ENCODE results near the gene FRS2. TPM values are rescaled to one million over a fixed set of nuclear protein-coding genes. Genes with fewer than 3 reads are reported as not detected.
"Not testable (repeated sequence)": the region's sequence is repeated elsewhere in the genome, so short reads cannot be mapped to it uniquely, and the experiment has no call there.

The FRS2 gene
- total RNA-seq, 2 experiments from 2014 or later, result 12.8 to 15.1 TPM

DNA sequence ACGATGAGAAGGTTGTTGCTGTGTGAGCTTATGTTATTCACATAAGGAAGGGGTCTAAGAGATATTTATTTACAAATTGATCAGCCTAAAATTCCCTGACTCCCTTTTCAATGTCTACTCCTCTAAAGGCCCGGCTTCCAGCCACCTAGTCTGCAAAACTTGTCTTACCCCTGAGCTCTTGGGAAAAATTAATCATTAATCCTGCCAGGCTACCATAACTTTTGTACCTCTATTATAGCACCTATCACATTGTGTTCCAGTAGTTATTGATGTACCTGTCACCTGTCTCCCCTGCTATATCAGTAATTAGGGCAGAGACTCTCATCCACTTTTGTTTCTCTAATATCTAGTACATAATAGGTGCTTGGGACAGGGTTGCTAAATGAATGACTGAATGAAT lies 29.3 kb upstream of the FRS2 start:
- CTCF ChIA-PET, result no interaction called here
- Mint-ChIP-seq H3K4me3 (no peak overlapping the region), H3K27me3 (no peaks in the 10 kb centered on the region), H3K27ac (no peak overlapping the region), H3K4me1 (no peaks in the 10 kb centered on the region), H3K36me3 (ENCODE audit: low read depth) (no peaks in the 10 kb centered on the region), H3K9me3 (no peaks in the 10 kb centered on the region)
- no peak for DNase-seq
- POLR2A ChIA-PET, result no interaction called here

DNA sequence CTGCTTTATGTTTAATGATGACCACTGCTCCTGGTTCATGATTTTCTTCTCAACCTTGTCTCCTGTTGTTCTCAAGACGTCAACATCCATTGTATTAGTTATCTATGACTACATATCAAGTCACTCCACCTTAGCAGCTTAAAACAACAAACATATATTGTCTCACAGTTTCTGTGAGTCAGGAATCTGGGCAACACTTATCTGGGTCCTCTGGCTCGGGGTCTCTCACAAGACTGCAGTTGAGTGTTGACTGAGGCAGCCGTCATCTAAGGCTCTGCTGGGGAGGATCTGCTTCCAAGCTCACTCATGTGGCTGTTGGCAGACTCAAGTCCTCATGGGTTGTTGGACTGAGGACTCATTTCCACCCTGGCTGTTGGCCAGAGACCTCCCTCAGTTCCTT lies 27.3 kb upstream of the FRS2 start:
- ChIA-PET CTCF (no interaction called here), POLR2A (no interaction called here)
- H3K9me3 Mint-ChIP-seq, result no peaks in the 10 kb centered on the region
- no peaks in the 10 kb centered on the region for H3K4me1 Mint-ChIP-seq
- H3K4me3 Mint-ChIP-seq, result no peak overlapping the region
- DNase-seq, result no peak
- no peak overlapping the region for H3K27ac Mint-ChIP-seq
- H3K36me3 Mint-ChIP-seq (ENCODE audit: low read depth), result no peaks in the 10 kb centered on the region
- H3K27me3 Mint-ChIP-seq, result no peaks in the 10 kb centered on the region

DNA sequence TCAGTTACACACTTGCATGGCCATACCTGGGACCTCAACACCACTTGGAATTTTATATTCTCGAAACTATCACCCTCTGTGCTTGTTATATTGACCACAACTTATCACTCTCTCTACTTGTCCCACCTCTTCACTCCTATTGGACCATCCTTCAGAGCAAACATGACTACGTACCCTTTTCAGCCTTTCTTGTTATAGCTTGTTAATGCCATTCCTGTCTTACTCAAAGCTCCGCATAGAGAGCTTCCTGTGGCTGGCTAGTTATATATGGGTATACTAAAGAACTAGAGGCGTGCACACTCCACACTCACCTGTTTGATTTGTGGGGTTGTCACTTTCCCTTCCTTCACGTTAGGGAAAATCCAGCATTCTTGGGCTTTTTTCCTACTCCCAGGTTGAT lies 26.3 kb upstream of the FRS2 start:
- Mint-ChIP-seq H3K4me1 (no peaks in the 10 kb centered on the region), H3K4me3 (no peak overlapping the region), H3K27ac (no peak overlapping the region), H3K9me3 (no peaks in the 10 kb centered on the region), H3K36me3 (ENCODE audit: low read depth) (no peaks in the 10 kb centered on the region), H3K27me3 (no peaks in the 10 kb centered on the region)
- ChIA-PET CTCF (no interaction called here), POLR2A (no interaction called here)
- DNase-seq, result no peak

DNA sequence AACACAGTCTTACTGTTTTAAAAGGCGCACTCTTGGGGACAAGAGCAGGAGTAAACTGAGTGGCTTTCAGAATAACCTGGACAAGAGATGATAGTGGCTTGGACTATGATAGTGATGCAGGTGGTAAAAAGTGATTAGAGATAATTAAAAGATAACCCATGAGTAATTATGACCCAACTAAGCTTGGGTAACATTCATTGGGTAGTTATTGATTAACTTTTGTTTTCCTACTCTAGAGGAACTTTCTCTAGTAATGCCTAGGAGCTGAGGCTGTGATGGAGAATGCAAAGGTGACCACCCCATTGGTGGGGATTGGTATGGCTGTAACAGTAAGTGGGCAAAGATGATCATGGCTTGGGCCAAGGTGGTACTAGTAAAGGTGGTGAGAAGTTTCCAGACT lies 22.3 kb upstream of the FRS2 start:
- Mint-ChIP-seq H3K27ac (no peak overlapping the region), H3K27me3 (no peaks in the 10 kb centered on the region), H3K4me3 (no peak overlapping the region), H3K4me1 (no peaks in the 10 kb centered on the region), H3K9me3 (no peaks in the 10 kb centered on the region), H3K36me3 (ENCODE audit: low read depth) (no peaks in the 10 kb centered on the region)
- POLR2A ChIA-PET, result no interaction called here
- DNase-seq, result no peak
- CTCF ChIA-PET, result no interaction called here

DNA sequence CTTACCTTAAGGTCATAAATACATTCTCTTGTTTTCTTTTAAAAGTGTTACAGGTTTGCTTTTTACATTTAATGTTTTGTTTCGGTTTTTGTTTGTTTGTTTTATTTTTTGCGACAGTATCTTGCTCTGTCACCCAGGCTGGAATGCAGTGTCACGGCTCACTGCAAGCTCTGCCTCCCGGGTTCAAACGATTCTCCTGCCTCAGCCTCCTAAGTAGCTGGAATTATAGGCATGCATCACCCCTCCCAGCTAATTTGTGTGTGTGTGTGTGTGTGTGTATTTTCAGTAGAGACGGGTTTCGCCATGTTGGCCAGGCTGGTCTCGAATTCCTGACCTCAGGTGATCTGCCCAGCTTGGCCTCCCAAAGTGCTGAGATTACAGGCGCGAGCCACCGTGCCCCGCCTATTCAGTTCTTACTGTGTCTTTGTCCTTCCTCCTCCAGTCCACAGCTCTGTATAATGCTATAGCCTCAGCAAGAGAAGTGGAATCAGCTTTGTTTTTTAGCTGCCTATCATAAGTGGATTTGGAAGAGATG lies 17.5 kb upstream of the FRS2 start:
- H3K27ac Mint-ChIP-seq; POLR2A ChIA-PET; DNase-seq; H3K36me3 Mint-ChIP-seq (ENCODE audit: low read depth); CTCF ChIA-PET; H3K4me1 Mint-ChIP-seq; H3K9me3 Mint-ChIP-seq; H3K4me3 Mint-ChIP-seq; H3K27me3 Mint-ChIP-seq: not testable (repeated sequence)

DNA sequence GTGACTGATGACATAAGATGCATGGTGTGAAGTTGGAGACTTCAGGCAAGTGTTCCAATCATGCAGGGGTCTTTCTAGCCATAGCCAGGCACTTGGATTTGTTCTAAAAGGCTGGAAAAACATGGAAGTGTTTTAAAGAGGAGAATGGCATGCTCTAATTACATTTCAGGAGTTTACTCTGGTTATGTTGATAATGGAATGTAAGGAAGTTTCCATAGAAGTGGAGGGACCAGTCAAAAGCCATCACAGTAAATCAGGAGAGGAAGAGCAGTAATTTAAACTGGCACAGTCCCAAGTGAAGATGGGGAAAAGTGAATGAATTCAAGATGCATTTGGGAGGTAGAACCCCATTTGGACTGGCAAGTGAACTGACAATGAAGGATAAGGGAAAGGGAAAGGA lies 13.9 kb upstream of the FRS2 start:
- Mint-ChIP-seq H3K4me3 (no peak overlapping the region), H3K27me3 (no peaks in the 10 kb centered on the region), H3K27ac (no peak overlapping the region), H3K36me3 (ENCODE audit: low read depth) (no peaks in the 10 kb centered on the region), H3K9me3 (no peaks in the 10 kb centered on the region), H3K4me1 (no peaks in the 10 kb centered on the region)
- DNase-seq, result no peak
- CTCF ChIA-PET, result no interaction called here
- POLR2A ChIA-PET, result no interaction called here

DNA sequence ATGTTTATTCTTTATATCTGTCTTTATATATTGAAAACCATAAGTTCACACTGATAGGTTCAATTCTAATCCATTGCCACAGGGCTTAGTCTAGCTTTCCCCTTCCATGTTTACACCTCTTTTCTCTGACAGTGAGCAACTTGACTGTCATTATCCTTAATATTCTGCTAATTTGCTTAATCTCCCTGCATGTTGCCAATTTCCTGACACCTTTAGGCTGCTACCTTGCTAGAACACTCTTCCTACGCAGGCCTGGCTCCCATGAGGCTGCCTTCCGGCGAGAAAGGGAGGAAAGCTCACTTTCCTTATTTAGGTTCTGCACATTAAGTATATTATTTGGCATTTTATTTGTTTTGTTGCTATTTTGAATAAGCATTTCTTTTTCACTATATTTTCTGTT lies 12.8 kb upstream of the FRS2 start:
- no peak for DNase-seq
- Mint-ChIP-seq H3K4me1 (no peaks in the 10 kb centered on the region), H3K27ac (no peak overlapping the region), H3K36me3 (ENCODE audit: low read depth) (no peaks in the 10 kb centered on the region), H3K9me3 (no peaks in the 10 kb centered on the region), H3K27me3 (no peaks in the 10 kb centered on the region), H3K4me3 (no peak overlapping the region)
- ChIA-PET POLR2A (no interaction called here), CTCF (no interaction called here)

DNA sequence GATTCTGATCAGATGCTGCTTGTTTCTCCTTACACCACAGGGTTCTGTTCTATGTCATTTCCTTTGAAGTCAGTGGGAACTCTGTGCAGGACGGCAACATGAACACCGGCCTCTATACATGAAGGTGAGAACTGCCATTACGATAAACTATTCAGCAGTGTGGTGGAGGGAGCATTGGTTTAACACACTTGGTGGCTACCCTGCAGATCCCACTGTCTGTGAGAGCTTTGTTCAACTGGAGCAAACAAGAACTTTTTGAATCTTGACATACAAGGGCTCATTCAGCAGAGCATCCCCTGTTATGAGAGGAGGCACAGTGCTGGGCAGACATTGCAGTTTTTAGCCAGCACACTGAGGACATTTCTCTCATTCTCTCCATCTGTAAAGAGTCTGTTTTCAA lies 10.7 kb upstream of the FRS2 start:
- Mint-ChIP-seq H3K4me3 (no peak overlapping the region), H3K4me1 (no peaks in the 10 kb centered on the region), H3K9me3 (no peaks in the 10 kb centered on the region), H3K36me3 (ENCODE audit: low read depth) (no peaks in the 10 kb centered on the region), H3K27ac (no peak overlapping the region), H3K27me3 (no peaks in the 10 kb centered on the region)
- DNase-seq, result no peak
- CTCF ChIA-PET, result no interaction called here
- POLR2A ChIA-PET, result no interaction called here

DNA sequence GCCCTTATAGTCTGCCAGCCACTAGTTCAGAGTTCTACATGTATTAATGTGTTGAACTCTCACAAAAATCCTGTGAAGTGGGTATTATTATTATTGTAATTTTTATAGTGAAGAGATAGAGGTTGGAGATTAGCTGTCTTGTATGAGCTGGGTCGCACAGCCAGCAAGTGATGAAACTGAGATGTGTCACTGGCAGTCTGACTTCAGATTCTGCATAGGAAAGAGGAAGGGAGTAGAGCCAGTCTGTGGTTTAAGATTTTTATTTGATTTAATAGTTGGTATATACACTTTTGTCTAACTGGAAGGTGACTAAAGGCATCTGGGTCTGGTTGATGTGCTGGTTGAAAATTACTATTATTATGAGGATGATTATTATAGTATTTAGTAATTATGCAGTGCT lies 5.8 kb upstream of the FRS2 start:
- no peak overlapping the region for H3K27ac Mint-ChIP-seq
- DNase-seq, result no peak
- no peak overlapping the region for H3K4me3 Mint-ChIP-seq
- H3K4me1 Mint-ChIP-seq, result no peaks in the 10 kb centered on the region
- H3K9me3 Mint-ChIP-seq, result no peaks in the 10 kb centered on the region
- ChIA-PET CTCF (interaction anchor here (1.0 to 1.4 kb wide), 3 partner anchors 20 to 107 kb away, joined by 3 to 7 read pairs (median 4); no protein-coding TSS in a partner anchor), POLR2A (no interaction called here)
- H3K36me3 Mint-ChIP-seq (ENCODE audit: low read depth), result no peaks in the 10 kb centered on the region
- H3K27me3 Mint-ChIP-seq, result no peaks in the 10 kb centered on the region

DNA sequence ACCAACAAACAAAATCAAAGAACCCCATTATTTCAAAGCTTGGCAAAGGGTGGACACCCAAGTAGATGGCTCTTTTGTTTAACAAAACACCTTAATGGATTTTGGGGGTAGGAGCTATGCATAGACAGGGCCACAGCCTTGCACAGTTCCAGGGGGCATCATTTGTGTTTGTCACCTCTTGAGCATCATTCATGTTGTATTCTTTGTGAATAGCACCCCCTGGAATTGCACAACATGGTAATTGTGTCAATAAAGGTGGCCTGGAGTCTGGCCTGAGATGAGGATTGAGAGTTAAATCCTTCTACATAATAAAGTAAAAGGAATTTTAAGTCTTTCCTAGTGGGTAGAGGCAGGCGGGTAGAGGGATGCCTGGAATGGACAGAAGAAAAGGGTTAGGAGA lies 3.3 kb upstream of the FRS2 start:
- H3K27ac Mint-ChIP-seq, result no peak overlapping the region
- no peaks in the 10 kb centered on the region for H3K9me3 Mint-ChIP-seq
- CTCF ChIA-PET, result no interaction called here
- H3K4me3 Mint-ChIP-seq, result no peak overlapping the region
- peaks cover 13% of the 10 kb centered on the region for H3K4me1 Mint-ChIP-seq
- peaks cover 7% of the 10 kb centered on the region for H3K36me3 Mint-ChIP-seq (ENCODE audit: low read depth)
- POLR2A ChIA-PET, result interaction anchor here (1.4 kb wide), 1 partner anchor 119 kb away, joined by 3 read pairs; the partner anchor contains the start of gene CCT2
- no peaks in the 10 kb centered on the region for H3K27me3 Mint-ChIP-seq
- DNase-seq, result no peak

DNA sequence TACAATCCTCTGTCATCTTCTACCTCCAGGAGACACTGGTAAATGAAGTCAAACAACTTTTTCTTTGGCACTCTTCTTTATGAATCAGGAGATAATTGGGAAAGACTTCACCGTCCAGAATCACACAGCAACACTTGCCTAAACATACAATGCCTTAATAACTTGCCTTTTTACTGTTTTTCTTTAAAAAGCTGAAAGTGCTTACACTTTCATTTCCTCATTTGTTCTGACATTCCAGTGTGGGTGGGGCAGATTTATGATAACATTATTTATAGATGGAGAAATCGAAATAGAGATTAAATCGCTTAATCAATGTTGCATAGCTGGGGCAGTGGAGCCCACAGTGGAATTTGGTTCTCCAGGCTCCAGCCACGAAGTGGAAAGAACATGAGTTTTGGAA lies 2.8 kb upstream of the FRS2 start:
- Mint-ChIP-seq H3K36me3 (ENCODE audit: low read depth) (peaks cover 7% of the 10 kb centered on the region), H3K4me3 (no peak overlapping the region), H3K4me1 (peaks cover 18% of the 10 kb centered on the region), H3K27ac (no peak overlapping the region), H3K9me3 (no peaks in the 10 kb centered on the region), H3K27me3 (no peaks in the 10 kb centered on the region)
- ChIA-PET CTCF (no interaction called here), POLR2A (interaction anchor here (1.4 kb wide), 1 partner anchor 118 kb away, joined by 3 read pairs; the partner anchor contains the start of gene CCT2)
- no peak for DNase-seq

DNA sequence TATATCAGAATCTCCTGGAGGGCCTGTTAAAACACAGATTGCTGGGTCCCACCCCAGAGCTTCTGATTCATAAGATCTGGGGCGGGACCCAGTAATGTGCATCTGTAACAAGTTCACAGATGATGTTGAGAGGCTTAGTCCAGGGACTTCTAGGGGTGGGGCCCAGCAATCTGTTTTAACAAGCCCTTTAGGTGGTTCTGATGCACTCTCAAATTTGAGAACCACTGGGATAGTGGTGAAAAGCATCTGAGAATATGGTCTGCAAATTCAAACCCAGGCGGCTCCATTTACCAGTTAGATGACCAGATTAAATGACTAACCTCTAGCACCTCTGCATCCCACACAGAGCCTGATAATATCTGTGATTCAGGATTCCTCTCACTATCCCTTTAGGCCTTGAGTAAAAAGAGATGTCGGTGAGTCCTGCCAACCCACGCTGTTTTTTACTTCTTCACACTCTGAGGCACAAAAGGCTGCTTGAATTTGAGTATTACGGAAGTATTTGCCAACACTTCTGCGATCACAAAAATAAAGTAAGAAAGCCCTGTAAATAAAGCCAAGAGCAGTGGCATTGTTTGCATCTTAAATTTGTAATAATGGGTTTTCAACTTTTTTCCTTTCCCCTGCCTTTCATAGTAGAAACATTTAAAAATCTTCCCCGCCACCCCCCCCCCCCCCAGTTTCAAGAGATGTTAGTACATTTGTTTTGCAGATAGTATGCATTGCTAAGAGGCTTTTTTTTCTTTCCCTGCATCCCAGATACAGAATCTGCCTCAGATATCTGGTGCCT lies 1.8 kb upstream of the FRS2 start:
- Mint-ChIP-seq H3K4me3 (no peak overlapping the region), H3K36me3 (ENCODE audit: low read depth) (peaks cover 9% of the 10 kb centered on the region), H3K27me3 (no peaks in the 10 kb centered on the region), H3K27ac (no peak overlapping the region), H3K9me3 (no peaks in the 10 kb centered on the region), H3K4me1 (peaks cover 26% of the 10 kb centered on the region)
- ChIA-PET CTCF (no interaction called here), POLR2A (interaction anchor here (1.4 kb wide), 1 partner anchor 117 kb away, joined by 3 read pairs; the partner anchor contains the start of gene CCT2)
- no peak for DNase-seq

DNA sequence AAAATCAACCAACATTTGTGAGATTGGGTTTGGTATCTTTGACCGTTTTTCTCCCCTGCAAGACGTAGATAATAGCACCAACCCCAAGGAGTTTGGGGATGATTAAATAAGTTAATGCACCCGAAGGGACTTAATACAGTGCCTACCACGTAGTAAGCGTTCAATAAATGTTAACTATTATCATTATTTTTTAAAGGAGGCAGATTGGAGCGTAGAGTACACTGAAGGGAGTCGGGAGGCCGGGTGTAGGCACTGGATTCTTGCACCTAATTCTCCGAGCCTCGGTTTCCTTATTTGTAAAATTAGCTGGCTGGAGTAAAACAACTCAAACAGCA lies 367 bp upstream of the FRS2 start:
- Mint-ChIP-seq H3K4me3 (peak overlapping the region; percentile 96), H3K27me3 (no peaks in the 10 kb centered on the region), H3K27ac (peak overlapping the region; percentile 90), H3K36me3 (ENCODE audit: low read depth) (peaks cover 12% of the 10 kb centered on the region), H3K4me1 (peaks cover 32% of the 10 kb centered on the region), H3K9me3 (no peaks in the 10 kb centered on the region)
- no peak for DNase-seq
- ChIA-PET CTCF (interaction anchor here (0.6 to 1.9 kb wide), 4 partner anchors 23 to 113 kb away, joined by 3 to 15 read pairs (median 6); no protein-coding TSS in a partner anchor), POLR2A (interaction anchor here (0.9 to 2.0 kb wide), 7 partner anchors 17 to 191 kb away, joined by 3 to 10 read pairs (median 4); partner anchors contain the start of gene CCT2)

DNA sequence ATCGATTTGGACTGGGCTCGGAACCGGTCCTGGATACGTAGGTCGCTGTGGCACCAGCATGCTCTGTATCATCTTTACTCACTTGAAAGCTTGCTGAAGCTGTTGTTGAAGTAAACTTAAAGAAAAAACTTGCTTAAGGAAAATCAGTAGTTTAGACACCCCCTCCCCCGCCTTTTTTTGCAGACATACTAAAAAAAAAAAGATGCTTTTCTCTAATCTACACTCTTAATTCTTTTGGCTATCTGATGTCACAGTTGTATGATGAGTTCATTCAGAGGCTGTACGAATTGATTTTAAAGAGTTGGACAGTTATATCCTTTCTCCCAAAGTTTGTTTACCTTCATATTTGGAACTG lies 865 bp downstream of the FRS2 start:
- H3K4me3 Mint-ChIP-seq, result peak overlapping the region; percentile 96
- POLR2A ChIA-PET, result interaction anchor here (0.8 to 2.0 kb wide), 9 partner anchors 9 to 773 kb away, joined by 3 to 10 read pairs (median 4); partner anchors contain the start of genes CCT2 and CNOT2
- peak overlapping the region; percentile 64 for H3K27ac Mint-ChIP-seq
- CTCF ChIA-PET, result interaction anchor here (1.4 to 1.8 kb wide), 2 partner anchors 43 to 100 kb away, joined by 3 to 15 read pairs; no protein-coding TSS in a partner anchor
- no peak for DNase-seq
- peaks cover 32% of the 10 kb centered on the region for H3K4me1 Mint-ChIP-seq
- H3K27me3 Mint-ChIP-seq, result no peaks in the 10 kb centered on the region
- peaks cover 12% of the 10 kb centered on the region for H3K36me3 Mint-ChIP-seq (ENCODE audit: low read depth)
- H3K9me3 Mint-ChIP-seq, result no peaks in the 10 kb centered on the region

All from activated CD4-positive, alpha-beta memory T cell treated with anti-CD3 and anti-CD28 coated beads, Interleukin-2, amount 10 ng/mL, durations not matched to agents 7 days and 5 days (primary cell).